SW480 (cell line): ENCODE data around the gene CACYBP.
"Not testable (repeated sequence)": the region's sequence is repeated elsewhere in the genome, so short reads cannot be mapped to it uniquely, and the experiment has no call there.

Experiments used
- DNase-seq: peaks from one replicate; pipeline ENCODE4 v3.0.0-alpha.2; 2016; ENCODE audit warnings: low spot score

Gene CACYBP

DNA sequence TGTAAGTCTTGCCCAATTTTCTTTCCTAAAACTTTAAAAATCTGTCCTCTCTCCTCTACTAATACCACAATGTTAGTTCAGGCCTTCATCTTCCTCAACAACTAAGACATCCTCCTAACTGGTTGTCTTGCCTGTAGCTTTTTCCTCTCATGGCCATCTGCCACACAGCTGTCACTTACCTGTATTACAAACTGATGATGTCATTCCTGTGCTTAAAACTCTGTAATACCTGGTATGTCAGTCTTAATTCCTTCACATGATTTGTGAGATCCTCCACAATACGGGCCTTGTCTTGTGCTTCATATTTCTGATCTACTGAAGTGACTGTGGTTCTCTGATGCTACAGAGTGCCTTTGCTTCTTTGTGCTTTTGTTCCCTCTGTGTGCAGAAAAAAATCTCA is 13.7 kb downstream of the CACYBP start:
- DNase-seq: no peak

DNA sequence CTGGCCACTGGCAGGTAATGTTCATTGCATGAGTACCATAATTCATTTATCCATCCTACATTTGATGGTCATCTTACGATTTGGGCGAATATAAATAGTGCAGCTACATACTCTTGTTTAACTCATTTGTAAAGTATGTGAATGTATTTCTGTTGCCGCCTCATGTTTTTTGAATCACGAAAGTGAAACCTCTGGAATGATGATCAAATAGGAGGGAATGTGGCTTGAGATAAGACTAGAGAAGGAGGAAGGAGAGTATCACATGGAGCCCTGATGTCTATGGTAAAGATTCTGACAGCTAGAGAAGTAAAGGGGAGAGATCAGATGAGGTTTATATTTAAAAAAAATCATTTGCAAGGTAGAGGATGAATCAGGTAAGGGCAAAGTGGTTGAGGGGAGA is 15.5 kb downstream of the CACYBP start:
- DNase-seq: no peak

DNA sequence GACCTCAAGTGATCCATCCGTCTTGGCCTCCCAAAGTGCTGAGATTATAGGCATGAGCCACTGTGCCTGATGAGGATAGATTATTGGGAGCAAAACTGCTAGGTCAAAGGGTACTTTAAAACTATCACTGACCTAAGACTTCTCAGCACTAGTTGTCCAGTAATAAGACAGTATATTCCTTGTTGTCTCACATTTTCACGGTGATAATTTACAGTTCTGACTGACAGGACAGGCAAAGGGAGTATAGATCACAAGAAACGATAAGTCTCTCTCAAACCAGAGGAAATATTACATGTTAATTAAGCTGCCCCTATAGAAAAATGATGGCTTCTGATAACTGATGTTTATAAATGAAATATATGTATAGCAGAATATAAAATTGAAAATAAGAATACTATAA is 19.8 kb downstream of the CACYBP start:
- DNase-seq: no peak

DNA sequence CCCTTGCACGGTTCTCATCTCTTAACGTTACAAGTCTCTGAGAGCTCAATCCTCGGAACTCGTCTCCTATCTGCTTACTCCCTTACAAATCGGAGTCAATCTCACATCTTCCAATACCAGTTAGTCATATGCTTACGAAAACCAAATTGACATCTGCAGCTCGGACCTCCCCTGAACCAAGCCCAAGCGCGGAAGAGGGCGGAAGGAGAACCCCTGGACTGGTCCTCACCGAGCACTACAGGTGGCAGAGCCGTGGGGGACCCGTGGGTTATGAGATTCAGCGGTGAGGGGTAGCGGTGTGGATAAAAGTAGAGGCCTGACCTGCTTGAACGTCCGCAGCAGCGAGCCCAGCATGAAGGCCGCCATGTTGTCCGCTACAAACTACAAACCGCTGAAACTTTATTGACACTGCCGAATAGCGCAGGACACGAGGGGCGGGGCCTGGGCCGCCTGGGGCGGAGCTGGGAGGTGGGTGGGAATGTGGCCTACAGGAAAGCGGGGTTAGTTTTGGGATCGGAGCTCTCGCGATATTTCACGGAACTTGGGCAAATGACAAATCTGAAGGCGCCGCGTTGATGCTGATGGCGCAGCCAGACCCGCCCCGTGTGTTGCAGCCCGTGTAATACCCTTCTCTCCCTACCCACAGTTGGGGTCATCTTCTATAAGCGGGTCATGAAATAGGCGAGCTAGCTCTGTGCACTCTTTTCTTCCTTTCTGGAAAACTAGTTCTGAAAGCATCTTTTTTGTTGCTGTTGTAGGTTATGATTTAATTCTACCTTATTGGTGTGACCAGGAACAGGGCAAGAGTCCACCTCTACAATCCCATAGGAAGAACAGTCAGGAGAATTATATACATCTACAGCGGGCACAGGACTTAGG is 23.5 kb downstream of the CACYBP start, which contains the start of gene MRPS14:
Gene MRPS14 (minus strand): TSS at position 383 of the 879 bp plus-strand sequence. CDS start 17 bp downstream, at position 366.
- peak; percentile 95 for DNase-seq

DNA sequence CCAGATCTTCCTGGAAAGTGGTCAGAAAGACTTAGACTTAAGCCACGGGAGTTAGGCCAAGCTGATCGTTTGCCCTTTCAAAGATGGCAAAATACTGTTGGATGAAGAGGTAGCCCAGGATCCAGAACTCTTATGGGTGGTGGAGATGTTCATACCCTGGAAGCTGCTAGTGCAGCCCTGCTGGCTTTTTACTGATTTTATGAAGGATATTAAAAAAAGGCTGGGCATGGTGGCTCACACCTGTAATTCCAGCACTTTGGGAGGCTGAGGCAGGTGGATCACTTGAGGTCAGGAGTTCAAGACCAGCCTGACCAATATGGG is 24.1 kb downstream of the CACYBP start:
- not testable (repeated sequence) for DNase-seq

DNA sequence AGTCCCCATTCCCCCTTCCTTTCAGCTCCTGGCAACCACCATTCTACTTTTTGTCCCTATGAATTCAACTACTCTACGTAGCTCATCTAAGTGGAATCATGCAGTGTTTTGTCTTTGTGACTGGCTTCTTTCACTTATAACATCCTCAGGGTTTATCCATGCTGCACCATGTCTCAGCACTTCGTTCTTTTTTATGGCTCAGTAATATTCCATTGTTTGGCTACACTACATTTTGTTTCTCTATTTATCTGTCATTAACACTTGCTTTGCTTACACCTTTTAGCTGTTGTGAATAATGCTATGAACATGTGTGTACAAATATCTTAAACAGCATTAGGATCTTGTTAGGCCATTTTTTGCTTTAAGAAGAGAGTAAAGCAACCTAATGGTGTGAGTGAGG is 25.0 kb downstream of the CACYBP start:
- no peak for DNase-seq

DNA sequence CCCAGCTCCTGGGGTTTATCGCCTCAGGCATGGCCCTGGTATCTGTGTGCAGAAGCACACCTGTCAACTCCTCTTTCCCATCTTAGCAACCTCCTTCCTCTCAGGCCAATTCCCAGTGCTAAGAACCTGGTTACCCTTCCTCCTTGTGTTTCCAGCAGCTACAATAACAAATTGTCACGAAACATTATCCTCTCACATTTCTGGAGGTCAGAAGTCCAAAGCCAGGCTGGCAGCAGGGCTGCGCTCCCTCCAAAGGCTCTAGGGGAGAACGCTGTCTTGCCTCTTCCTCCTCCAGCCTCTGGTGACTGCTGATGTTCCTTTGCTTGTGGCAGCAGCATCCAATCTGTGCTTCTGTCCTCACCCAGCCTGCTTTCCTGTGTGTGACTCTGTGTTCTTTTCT is 34.2 kb downstream of the CACYBP start:
- no peak for DNase-seq

DNA sequence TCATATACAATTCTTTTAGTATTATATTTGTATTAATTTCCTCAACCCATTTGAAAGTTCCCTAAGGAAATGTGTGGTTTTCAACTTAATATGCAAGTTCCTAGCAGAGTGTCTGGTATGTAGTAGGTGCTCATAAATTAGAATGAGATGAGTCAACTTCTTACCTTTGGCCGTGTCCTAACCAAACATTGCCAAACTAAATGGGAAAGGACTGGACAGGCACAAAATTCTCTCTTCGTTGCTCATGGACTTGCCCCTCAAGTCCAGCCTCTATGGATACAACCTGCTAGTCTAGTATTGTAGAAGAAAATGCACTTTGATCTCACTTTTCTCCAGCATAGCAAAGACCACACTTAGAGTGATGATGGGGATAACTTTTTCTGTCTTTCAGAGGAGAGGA is 35.0 kb downstream of the CACYBP start:
- DNase-seq: no peak

DNA sequence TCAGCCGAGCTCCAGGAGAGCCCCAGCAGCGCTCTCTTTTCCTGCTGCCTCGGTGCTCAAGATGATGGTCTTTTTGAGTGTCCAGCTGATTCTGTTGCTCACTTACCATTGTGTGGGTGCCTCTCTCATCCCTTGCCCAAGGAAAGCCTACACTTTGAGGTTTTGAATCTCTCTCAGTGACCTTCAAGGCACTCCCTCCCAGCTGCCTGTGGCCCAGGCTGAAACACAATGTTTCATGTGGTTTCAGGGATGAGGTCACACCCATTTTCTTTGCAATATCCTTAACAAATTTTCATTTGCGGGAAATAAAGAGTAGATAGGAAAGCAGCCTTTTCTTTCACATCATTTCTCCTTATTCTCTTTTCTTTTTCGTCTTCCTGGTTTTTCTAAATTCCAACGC is 36.1 kb downstream of the CACYBP start:
- DNase-seq: peak; percentile 60

DNA sequence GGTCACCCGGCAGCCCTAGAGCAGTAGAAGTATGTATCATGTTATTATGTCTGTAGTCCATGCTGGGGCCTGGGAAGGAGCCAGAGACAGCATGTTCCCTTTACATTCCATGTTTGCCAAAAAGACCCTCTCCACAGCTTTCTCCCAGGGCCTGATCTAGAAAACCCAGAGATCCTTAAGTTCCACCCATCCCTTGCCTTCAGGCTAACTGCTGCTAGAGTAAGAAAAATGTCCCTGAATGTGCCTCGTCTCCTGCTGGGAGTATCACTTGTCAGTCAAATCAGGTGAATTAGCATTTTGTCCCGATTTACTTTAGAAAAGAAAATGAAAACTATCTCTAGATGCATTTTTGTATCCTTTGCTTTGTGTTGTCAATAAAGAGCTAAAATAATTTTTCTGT is 36.7 kb downstream of the CACYBP start:
- no peak for DNase-seq

DNA sequence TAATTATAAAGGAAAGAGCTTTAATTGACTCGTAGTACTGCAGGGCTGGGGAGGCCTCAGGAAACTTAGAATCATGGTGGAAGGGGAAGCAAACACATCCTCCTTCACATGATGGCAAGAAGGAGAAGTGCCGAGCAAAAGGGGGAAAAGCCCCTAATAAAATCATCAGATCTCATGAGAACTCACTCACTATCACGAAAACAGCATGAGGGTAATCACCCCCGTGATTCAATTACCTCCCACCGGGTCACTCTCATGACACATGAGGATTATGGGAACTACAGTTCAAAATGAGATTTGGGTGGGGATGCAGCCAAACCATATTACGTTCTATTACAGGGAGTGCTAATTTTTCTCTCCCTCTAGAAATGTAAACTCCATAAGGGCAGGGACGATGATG is 37.7 kb downstream of the CACYBP start:
- DNase-seq: no peak

DNA sequence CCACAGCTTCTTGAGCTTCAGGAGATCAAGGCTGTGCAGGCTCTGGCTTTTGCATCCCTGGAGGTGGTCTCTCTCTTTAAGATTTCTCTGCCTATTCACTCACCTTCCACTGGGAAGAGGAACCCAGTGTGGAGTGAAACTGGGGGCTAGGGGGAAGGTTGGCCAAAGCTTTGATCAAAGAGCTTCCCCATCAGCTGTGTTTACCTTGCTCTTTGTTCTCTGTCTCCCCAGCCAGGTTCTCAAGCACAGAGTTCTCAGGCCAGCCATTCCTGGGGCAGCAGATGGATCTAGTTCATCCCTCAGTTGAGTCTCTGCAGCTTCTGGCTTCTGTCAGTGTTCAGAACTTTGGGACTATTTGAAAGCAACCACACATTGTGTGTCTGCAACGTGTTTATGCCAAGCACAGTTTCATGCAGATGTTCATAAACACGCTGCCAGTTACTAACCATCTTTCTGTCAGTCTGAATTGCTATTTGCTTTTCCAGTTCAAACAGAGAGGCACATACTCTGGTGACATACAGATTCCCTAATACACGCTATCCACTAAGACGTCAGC is 40.7 kb downstream of the CACYBP start:
- no peak for DNase-seq

DNA sequence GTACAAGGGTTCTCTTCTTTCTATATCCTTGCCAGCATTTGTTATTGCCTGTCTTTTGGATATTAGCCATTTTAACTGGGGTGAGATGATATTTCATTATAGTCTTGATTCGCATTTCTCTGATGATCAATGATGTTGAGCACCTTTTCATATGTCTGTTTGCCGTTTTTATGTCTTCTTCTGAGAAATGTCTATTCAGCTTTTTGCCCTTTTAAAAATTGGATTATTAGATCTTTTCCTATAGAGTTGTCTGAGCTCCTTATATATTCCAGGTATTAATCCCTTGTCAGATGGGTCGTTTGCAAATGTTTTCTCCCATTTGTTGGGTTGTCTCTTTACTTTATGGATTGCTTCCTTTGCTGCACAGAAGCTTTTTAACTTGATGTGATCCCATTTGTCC is 42.9 kb downstream of the CACYBP start:
- DNase-seq: no peak

DNA sequence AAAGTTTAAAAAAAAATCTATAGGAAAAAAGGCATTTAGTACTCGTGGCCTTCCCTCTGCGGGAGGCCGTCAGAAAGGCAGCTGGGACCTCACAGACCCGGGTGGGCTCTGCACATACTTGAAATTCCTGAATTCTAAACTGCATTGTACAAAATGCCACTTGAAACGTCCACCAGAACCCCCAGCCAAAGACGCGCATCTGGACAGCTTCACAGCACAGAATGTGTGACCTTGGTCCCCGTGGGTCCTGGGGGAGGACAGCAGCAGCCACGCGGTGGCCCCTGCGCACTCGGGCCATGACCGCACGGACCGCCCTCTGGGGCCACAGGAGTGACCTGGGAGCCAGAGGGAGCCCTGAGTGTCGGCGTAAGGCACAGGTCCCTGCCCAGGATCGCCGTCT is 44.1 kb downstream of the CACYBP start:
- no peak for DNase-seq

DNA sequence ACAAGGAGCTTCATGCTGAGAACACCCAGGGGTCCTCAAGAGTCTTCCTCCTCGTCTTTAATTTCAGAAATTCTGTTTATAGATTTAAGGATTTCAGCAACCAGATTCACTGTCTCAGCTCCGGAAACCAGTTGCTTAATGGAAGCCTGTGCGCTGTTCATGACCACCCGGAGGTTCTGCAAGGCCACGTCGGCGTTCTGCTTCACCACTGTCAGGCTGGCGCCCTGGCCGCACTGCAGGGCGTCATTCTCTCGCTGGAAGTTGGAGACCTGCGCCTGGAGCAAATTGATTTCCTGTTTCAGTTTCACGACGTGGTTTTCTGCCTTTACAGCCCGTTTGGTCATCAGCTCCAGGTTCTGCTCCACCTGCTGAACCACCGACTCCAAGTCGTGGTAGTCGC is 44.8 kb downstream of the CACYBP start:
- DNase-seq: not testable (repeated sequence)

DNA sequence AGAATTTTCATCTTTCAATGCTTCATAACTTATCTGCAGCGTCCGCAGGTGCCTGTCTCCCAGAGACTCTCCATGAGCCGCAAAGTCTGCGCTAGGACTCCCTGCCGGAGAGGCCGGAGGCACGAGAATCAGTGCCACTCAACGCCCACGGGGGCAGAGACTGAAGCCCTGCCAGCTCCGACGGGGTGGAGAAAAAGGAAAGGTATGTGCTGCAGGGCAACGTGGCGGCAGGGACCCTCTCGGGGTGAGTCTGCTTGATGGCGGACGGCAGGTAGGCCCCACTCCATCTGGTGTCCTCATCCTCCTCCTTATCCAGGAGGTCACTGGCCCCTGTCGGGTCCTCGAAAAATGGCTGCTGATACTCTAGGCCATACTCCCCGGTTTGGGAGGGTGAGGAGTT is 45.4 kb downstream of the CACYBP start:
- no peak for DNase-seq

DNA sequence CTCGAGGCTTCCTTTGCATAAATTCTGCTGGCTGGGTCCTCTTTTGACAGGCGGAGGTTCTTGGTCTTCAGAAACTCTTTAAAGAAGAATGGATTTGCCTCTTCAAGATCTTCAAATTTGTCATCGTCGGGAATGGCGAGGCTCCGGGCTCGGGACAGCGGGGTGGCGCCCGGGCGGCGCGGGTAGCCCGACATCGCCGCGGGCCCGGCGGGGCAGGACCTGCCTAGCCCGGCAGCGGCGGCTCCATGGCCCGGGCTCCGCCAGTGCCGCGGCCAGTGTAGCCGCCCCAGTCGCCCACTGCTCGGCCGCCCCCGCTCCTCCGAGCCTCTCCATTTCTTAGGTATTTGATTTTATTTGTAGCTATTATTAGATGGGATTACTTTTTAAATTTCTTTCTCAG is 45.8 kb downstream of the CACYBP start:
- no peak for DNase-seq

DNA sequence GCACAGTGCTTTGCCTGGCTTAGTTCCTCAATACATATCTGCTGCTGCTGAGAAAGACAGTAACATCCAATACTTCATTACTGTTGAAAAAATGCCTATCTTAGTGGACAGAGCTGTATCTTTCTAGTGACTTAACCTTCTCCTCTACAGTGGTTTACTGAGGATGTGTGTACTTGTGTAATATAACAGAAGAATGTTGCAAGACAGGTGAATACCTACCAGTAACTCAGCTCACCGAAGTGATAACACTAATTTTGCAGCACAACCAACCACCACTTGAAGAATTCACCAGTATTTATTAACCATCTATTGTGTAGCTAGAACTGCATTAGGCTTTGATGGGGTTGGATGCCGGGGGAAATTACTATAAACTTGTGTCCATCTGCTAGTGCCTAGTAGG is 51.2 kb downstream of the CACYBP start:
- DNase-seq: no peak

DNA sequence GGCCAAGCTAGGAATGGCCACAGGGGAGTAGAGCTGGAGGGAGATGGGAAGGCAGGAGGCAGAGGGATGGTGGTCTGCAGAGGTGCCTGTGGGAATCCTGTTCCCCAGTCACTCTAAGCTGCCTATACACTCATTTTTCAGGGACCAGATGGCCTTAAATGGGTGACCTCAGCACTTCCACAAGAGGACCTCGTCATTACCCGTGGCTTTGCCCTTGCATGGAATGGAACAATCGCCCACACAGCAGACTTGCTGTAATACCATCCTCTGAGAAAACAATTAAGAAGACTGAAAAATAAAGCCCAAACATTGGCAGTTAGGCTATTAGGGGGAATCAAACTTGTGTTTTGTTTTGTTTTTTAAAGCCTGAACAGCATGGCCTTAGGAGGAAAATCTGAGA is 55.0 kb downstream of the CACYBP start:
- DNase-seq: no peak
